ENCODE data around the gene DBT.

DNA sequence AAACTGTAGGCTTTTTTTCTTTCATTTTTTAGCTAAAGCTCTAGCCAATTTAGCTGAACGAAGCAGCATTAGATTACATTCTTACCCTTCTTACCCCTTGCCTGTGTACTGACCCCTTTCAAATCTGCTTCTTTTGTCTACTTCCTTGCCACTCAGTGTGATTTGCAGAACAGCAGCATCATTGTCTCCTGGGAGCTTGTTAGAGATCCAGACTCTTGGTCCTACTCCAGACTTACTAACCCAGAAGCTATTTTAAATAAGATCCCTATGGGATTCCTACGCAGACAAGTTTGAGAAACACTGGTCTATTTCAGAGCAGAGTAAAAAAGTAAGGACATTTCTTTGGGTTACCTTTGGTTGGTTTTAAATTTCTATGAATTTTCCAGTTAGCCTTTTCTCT, 85.4 kb downstream of the DBT start:
- TF ChIP-seq GATA3 (IDR thresholded peaks at IDR 0.05; ENCODE audit: low read depth, low read length) (no peak), GATA2 (IDR thresholded peaks at IDR 0.05; ENCODE audit: low read depth, low read length) (no peak)

All from SH-SY5Y (cell line).